GM21515 (cell line): ENCODE data around the gene BSX.

ENCODE experiments used
- ATAC-seq: cut with Tn5 transposase; IDR thresholded peaks from one replicate; pipeline ENCODE4 v1.9.1; 2021; ENCODE audit not compliant: unreplicated experiment

The BSX gene

GRCh38 chr11:122981388-122982264 lies at the start of gene BSX:
BSX (minus strand) TSS chr11:122981834; CDS start chr11:122981671, 163 bp downstream.
- no peak for ATAC-seq

DNA sequence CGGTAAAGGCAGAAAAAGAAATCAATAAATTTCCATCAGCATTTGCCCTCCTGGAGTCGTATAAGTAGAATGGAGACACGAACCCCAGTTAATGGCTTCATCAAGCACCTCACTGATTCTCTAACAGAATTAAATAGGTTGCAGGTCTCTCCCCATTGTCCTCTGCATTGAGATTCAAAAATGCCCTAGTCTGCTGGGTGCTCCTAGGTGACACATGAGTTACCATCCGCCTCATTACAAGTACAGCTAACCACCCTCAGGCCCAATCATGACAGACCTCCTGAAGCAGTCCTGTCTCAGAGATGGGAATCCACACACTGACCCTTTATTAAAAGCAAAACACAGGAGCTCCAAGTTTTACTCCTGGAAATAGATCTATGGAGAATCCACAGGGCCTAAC lies 48.9 kb upstream of the BSX start:
- no peak for ATAC-seq

GRCh38 chr11:123020968-123021367 lies 39.3 kb upstream of the BSX start:
- no peak for ATAC-seq

DNA sequence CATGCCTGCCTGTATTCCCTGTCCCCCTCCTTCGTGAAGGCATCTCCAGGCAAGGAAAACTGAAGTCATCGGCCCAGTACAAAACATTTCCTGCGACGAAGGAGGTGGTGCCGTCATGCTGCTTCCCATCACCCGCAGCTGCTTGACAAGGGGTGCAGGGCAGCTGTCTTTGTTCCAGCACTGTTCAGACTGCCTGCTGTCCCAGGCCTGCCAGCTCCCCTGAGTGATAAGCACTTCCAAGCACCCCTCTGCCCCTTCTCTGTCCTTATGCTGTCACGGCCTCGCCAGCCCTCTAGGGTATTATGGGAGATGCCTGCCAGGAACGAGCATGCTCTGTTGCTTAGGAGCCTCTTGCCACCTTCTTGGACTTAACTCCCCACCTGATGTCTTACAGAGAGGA lies 37.1 kb upstream of the BSX start:
- no peak for ATAC-seq

- no peak for ATAC-seq
Observed at GRCh38 chr11:123011510-123011909, 29.9 kb upstream of the BSX start.

DNA sequence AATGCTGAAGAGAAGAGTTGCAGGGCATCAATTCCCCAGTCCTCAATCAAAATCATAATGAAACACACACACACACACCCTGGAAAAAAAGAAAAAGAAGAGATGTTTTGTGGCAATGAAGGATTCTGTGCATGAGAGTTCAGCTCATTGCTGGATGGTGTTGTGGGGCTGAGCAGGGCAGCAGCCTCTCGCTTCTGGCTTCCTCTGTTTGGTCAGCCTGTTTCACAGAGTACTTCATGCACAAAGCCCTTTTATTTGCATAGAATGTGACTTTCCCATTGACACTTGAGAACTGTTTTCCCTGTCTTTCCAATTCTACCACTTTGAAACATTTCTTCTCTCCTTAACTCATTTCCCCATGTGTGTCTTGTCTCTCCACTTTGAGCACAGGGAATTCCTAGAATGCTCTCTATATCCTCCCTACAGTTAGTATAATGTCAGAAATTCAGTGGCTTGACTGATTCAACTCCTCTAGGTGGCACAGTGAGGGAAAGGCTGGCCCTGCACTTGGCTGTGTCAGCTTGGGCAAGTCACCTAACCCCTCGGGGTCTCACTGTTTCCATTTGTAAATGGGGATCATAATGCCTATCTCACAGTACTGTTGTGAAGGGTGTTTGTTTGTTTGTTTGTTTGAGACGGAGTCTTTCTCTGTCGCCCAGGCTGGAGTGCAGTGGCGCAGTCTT lies 25.4 kb upstream of the BSX start:
- no peak for ATAC-seq

DNA sequence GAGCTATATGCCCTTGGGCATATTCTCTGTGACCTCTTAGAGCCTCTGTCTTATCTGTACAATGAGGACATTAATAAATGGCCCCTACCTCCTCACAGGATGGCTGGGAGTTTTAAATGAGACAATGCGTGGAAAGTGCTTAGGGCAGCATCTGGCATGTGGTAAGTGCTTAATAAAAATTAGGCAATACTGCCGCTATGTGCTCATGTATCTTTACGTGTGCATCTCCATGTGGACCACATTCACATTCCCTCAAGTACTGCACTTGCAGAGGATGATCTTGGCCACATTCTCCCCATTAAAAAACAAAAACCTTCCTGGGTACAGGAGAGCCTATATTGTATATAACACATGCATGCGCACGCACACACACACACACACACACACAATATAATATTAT lies 19.1 kb upstream of the BSX start:
- no peak for ATAC-seq

GRCh38 chr11:122998727-122999366 lies 17.2 kb upstream of the BSX start:
- ATAC-seq, result no peak

GRCh38 chr11:122995526-122995925 lies 13.9 kb upstream of the BSX start:
- ATAC-seq, result no peak

GRCh38 chr11:122984186-122985011 lies 2.8 kb upstream of the BSX start:
- no peak for ATAC-seq

DNA sequence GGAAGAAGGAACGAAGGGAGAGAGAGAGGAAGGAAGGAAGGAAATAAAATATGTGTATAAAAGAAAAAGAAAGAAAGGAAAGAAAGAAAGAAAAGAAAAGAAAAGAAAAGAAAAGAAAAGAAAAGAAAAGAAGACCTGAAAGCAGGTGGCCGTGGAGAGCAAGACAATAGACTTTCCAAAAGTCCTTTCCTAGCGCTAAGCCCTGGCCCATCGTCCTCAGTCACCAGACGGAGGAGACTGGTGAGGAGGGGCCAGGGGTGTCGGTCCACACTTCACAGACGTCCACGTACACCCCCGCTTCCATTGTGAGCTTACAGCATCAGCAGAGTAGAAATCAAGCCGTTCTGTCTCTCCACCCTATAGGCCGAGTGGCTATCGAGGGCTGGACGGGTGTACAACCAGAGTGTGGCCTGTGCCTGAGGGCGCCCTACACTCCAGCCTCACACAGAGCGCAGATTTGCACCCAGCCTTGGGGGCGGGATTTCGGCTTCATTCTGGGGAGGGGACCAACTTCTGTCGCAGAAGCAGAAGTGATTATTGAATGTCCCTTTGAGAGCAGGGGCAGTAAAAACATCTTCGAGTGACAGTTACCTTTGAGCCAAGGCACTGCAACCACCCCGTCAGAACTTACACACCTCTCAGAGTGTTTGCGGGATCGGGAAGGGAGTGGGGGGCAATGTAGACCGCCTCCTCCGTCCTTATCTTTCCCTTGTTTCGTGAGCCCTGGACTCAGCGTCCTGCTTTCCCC lies 2.0 kb upstream of the BSX start:
- ATAC-seq, result no peak

GRCh38 chr11:122979815-122980595 lies 1.6 kb downstream of the BSX start:
- no peak for ATAC-seq

- no peak for ATAC-seq
Observed at GRCh38 chr11:122979103-122979814, 2.4 kb downstream of the BSX start.

- no peak for ATAC-seq
Observed at GRCh38 chr11:122978299-122978620, 3.4 kb downstream of the BSX start.

DNA sequence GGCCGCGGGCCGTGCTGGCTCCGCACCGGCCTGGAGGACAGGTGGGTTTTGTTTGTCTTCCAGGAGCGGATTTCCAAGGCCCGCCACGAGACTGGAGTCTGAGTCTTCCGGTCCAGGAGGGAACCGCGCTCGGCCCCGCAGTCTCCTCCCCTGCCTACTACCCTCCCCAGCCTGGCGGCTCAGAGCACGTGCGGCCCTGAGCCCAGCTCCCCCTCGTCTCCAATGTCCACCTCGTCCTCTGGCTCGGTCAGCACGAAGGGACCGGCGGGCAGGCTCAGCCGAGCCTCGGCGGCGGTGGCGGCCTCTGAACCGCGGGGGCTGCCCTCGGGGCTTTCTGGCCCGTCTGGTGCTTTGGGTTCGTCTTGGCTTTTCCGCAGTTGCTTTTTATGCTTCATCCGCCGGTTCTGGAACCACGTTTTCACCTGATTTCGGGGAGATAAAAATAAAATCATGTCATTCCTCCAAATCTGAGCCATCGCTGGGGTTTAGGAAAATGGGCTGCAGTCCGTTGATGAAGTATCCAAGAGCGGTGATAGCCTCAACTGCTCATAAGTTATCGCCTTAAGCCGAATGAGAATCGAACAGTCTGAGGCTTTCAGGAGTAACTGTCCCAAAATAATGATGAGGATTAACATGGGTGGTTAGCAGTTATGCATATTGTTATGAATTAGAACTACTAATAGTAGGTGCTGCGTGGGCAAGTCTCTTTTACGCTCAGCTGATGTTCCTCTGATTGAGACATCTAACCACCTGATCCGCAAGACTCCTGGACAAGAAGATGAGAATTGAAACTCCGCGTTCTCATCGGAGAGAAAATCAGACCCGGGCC lies 4.0 kb downstream of the BSX start:
- ATAC-seq, result no peak

DNA sequence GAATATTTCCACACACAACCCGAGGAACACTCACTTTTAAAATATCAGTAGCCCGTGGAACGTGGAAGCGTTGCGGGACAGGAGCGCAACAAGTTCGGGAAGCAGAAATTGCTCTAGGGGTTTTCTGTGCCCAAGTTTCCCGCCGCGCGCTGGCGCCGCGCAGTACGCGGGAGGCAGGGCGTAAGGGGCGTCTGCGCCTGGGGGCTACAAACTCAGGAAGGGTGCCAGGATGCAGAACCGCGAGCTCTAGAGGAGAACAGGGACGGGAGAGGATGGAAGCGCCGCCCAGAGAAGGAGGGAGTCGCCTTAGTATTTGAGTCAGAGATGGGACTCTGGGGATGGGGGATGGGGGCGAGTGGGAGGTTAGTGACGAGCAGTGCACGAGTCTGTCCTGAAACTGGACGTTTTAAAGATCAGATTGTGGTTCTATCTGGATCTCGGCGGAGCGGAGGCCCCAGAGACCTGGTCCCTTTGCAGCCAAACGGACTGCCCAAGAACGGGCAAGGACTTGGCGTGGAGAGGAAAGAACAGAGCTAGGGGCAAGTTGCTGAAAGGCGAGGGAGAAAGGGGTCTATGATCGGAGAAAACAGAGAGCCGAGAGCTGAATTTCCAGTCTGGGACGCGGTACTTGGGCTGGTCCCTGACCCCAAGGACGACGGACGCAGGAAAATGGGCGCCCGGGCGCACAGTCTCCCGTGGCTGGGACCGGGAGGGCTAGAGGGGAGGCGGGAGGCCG lies 4.7 kb downstream of the BSX start:
- no peak for ATAC-seq

DNA sequence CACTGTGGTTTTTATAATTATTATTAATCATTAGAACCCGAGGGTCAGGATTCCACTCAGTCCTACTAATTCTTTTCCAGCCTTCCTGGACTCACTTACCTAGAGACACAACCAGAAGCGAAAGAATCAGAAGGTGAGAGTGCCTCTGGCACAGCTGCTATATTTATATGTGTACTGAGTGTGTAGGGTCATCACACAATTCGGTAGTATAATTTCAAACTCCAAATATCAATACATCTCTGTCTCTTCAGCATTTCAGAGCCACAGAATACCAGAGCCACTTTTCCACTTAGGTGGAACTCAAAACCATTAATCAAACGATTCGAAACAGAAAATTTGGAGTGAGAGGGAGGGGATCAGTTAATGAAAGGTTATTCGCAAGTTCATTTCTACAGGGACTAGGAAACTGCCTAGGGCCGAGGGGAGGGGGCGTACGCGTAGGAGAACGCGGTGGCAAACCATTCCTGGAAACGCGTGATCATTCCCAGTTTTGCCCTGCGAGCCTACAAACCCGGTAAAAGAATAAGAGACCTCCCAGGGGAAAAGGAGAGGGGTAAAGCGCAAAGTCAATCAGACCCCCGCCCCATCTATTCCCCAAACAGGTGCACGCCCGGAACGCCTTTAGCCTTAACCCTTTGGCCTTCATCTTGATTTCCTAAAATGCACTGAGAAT lies 5.4 kb downstream of the BSX start:
- ATAC-seq, result no peak
